GM19023 (cell line): ENCODE measurements around the gene KCNMB1.

ENCODE experiments used
- ATAC-seq: cut with Tn5 transposase; IDR thresholded peaks from one replicate; pipeline ENCODE4 v1.9.1; 2021; ENCODE audit warnings: mild to moderate bottlenecking, moderate library complexity; ENCODE audit not compliant: unreplicated experiment

The KCNMB1 gene, protein sequence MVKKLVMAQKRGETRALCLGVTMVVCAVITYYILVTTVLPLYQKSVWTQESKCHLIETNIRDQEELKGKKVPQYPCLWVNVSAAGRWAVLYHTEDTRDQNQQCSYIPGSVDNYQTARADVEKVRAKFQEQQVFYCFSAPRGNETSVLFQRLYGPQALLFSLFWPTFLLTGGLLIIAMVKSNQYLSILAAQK

DNA sequence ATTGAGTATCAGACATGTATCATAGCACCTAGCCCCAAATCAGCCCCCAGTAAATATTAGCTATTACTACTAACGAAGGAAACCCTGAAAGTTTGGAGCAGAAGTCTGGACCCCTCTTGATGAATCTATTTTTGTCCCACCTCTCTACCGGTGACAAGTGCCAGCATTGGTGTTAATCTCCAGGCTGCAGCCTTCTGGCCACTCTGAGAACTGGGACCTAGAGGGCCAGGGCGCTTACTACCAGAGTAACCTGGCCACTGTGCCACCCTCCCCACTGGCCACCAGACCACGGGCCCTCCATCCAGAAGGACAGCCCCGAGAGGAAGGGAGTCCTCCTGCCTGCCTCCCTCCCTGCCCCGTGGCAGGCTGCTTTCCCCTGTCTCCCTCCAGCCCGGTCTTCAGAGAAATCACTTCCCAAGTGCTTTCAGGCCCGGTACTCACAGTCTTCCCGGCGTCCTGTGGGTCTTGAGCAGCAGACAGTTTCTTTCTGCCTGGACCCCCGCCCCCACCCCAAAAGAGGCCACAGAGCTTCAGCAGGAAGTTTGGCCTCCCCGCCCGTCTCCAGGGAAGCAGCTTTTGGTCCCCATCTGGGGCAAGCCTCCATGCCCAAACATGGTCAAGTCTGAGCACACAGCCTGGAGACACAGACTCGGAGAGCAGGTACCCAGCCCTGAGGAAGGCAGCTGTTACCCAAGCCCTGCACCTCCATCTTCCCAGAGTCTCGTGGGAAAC, at the start of gene KCNMB1:
KCNMB1 (minus strand) TSS at position 550 of the 732 bp plus-strand sequence. CDS start 3,920 bp downstream, outside the sequence.
- ATAC-seq = no peak

DNA sequence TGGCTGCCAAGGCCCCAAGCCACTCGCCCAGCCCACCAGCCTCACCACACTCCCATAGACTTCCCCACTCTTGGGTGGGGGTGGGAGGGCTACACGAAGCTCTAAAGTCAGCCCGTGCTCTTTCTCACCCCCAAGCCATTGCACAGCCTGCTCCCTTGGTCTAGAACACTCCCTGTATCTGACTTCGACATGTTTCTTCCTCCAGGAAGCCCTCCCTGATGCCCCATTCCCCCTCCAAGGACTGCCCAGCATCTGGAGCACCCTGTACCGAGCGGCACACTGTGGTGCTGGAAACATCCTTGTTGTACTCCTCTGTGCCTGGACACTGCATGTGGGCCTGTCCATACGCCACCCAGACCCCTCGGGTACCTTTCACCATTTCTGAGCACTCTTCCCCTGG, 49.4 kb upstream of the KCNMB1 start:
- no peak for ATAC-seq

DNA sequence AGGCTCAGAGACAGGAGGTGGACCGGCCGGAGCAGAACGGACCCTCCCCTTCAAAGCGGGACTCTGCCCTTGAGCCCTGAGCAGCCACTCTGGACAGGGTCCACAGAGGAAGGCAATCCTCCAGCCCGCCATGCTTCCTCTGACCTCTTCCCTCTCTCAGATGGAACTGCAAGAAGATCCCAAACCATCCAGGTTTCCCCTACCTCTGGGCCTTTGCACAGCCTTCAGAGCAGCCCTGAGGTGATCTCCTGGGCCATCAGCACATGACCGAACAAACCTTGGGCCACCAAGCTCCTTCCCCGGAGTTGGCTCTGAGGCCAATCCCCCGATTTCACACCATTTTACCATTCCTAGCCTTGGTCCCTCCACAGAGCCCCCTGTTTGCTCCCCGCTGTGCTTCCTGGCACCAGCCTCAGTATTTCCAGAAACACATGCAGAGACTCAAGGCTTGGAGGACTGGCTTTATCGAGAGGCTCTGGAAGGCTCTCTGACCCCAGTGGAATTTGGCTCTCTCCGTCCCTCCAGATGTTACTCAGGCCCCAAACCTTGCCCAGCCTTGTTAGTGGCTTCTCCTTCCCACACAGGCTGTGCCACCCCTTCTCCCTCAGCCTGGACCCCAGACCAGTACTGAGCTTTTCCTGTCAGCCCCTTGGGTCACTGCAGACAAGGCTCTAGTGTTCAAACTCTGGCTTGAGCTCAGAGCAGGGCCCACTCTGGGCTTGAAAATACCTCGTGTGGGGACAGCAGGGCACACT, 48.6 kb upstream of the KCNMB1 start:
- ATAC-seq = no peak

DNA sequence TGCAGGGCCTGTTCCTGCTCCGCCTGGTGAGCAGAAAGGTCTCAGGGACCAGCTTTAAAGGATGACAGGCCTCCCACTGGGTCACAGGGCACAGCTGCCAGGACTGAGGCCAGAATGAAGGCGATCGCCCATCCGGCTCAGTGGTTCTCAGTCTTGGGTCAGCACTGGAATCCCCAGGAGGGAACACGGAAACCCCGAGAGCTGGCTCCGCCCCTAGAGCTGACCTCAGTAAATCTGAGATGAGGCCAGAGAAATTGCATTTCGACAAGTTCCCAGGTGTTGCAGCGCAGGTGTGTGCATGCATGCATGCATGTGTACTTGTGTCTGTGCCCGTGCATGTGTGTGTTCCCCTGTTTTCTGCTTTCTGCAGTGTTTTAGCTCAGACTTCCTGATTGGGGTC, 47.2 kb upstream of the KCNMB1 start:
- ATAC-seq = no peak

DNA sequence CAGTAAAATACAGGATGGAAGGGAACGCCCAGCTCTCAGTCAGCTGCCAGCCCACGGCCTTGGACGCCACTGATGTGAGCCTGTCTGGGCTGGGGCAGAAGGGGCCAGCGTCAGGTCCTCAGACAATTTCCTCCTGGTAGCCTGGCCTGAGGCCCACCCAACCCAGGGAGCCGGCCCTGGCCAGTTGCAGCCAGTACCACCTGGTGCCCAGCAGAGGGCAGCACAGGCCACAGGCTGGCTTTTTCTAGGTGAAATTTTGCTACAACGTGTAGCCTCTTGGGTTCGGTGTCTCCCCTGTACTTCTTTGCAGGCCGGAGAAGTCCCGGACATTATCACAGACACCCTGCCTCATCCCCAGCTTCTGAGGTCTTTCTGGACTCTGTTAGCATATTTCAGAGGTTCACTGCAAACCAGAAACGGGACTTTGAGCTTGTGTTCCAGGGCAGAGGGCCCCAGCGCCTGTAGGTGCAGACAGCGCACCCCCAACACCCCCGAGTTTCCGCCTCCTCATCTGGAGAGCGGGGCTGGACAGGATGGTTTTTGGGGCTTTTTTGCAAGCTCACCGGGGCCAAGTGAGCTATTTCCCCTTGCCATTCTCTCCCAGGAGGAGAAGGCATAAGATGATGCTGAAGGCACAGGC, 45.9 kb upstream of the KCNMB1 start:
- peak; percentile 73 for ATAC-seq

DNA sequence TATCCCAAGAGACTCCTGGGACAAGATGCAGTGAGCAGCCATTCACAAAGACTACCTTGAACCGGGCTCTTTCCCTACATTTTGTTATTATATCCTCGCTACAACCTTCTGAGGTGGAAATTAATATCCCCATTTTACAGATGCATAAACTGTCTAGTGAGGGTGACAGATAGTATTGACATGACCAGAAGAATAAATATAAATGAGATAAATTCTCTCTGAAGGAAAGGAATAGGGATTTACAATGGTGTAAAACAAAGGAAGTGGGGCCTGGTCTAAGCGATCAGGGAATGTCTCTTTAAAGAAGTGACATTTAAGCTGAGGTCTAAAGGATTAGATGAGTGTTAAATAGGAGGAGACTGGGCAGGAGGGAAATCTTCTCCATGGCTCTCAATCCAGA, 43.5 kb upstream of the KCNMB1 start:
- ATAC-seq = no peak

DNA sequence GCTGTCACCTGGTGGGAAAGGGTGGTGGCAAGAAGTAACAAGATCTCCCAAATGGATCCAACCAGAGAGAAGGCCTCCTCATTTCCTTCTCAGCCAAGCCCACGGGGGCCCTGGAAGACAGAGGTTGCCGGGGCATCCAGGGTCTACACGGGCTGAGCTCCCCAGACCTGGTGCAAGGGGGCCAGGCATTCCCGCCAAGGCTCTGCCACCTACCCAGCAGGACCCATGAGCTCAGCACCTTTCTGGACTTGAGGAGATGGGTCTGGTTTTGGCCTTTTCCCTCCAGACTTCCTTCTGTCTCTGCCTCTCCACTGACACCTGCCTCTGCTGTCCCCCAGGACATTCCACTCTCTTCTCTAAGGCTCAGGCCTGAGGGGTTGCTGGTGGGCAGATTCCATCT, 42.4 kb upstream of the KCNMB1 start:
- no peak for ATAC-seq

DNA sequence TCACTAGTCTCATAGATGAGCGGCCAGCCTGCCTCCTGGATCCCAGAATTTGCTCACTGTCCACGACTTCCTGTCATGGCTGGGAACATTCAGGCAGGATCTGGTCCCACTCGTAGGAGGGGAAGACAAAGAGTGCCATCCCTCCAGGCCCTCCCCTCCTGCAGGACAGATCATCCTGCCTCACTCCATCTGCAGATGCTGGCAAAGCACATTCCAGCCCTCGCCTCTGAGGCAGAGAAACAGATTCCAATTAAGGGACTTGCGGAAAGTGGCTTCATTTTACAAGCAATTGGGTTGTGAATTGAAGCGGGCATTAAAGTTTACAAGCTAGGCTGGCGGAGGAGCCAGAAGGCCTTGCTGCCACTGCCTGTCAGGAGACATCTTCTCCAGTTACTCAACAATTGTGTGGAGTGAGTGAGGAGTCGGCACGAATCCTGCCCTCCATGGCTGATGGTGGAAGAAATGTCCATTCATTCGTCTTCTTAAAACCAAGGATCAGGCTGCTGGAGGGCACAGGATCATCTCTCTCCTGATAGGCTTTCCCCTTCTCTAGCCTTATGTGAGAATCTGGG, 41.8 kb upstream of the KCNMB1 start:
- ATAC-seq = no peak

DNA sequence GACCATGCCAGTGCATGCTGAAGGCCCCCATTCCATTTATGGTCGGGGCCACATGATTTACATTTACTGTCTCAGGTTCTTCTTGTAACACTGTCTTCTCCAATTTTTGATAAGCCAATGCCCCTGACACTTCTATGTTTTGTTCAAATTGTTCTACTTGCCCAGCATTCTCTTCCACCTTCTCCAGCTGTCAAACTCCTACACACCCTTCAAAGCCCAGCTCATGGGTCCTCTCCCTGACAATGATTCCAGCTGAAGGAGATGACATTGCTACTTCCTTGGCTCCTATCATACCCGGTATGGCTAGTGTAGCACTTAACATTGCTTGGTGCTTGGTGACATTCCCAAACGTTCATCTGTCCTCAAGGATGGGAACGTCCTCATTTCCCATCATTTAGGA, 41.1 kb upstream of the KCNMB1 start:
- ATAC-seq = no peak

DNA sequence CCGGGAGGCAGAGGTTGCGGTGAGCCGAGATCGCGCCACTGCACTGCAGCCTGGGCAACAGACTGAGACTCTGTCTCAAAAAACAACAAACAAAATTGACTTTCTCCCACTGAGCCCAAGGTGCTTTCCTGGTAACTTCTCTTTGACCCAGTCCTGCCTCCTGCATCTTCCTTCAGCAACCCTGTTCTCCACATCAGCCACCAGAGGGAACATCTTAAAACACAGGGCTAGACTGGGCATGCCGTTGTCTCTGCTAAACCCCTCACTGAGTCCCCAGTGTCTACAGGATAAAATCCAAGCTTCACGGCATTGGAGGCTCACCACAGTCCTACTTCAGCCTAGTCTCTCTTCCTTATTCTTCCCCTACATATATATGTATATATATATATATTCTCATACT, 39.8 kb upstream of the KCNMB1 start:
- no peak for ATAC-seq

DNA sequence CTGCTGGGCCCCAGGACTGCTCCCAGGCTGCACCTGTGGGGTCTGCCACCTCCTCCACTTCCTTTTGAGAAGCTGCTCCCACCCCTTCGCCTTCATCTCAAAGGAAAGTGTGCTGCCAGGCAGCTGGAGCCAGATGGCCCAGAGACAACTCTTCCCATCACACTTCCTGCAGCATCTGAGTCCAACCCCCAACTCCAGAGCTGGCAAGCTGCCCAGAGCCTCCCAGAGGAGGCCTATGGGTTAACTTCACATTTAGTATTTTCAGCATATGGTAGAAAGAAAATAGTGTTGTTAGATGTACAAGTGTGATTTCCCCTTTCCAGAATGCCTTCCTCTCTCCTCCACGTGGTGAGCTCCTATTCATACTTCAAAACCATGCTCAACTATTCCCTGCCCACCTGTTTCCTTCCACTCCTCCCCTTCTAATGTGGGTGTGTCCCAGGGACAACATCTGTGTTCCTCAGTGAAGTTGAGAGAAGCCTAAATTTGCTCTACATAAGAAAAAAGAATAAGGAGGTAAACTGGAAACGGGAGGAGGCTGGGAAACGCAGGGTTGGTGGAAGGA, 38.6 kb upstream of the KCNMB1 start:
- ATAC-seq = no peak

DNA sequence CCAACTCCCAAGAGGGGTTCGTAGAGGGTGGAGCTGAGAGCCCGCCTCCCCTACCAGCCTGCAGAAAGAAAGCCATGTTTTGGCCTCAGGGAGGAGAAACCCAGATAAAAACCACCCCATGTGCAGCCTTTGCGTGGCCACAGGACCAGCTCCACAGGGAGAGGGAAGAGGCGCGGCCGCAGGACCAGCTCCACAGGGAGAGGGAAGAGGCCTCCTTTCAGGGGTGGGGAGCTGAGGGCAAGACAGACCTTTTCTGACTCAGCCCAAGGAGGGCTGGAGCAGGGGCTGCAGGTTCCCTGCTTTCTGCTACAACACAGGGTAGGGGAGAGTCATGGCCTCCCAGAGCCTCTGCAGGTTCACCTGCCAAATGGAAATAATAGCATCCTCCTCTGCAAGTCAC, 37.6 kb upstream of the KCNMB1 start:
- ATAC-seq = no peak

DNA sequence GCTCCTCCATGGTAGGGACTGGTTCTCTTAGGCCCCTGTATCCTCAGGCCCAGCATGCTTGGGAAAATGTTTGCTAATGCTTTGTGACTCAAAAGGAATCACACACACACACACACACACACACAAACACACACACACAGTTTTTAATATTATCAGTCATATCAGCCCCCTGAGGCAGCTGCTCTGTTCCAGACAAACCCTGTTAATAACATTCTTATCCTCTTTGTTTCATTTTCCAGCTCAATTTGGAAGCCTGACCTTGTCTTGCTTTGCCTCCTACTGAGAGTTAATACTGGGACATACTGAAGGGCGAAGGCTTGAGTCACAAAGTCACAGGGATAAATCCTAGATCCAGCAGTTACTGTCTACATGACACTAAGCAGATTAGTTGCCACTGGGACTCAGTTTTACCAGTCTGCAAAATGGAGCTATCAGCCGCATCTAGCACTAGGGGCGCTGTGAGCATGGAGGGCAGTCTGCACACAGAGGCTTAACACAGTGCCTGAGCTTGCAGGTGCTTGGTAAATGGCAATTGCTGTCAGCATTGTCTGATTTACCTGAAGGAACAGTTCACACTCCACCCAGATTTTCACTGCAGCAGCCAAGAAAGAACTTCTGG, 37.1 kb upstream of the KCNMB1 start:
- ATAC-seq = no peak

DNA sequence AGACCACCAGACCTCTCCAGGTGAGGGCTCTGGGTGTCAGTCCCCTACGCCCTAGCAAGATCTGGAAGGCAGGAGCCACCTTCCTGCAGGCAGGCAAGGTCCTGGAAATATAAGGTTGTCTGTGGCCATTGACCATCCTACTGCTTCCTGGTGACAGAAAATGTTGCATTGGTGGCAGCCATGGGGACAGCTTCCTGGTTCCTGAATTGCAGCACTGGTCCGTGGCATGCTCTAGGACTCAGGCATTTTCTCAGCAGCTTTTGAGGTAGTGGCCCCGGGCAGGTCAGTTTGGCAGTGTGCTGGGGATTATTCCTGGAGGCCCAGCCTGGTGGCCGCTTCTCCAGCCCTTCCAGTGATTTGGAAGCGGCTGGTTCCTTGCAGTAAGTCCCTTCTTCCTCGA, 36.6 kb upstream of the KCNMB1 start:
- no peak for ATAC-seq

DNA sequence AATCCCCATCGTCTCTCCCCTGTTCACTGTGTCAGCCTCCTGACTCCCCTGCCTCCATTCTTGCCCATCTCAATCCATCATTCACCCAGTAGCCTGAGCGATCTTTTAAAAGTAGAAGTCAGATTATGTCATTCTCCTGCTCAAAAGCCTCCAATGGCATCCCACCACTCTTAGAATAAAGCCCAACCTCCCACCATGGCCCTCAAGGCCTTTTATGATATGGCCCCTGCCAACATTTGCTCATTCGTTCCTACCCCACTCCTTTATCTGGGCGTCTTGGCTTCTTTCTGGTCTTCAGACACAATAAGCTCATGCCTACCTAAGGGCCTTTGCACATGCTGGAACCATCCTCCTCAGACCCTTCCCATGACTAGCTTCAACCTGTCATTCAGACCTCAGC, 35.5 kb upstream of the KCNMB1 start:
- no peak for ATAC-seq

DNA sequence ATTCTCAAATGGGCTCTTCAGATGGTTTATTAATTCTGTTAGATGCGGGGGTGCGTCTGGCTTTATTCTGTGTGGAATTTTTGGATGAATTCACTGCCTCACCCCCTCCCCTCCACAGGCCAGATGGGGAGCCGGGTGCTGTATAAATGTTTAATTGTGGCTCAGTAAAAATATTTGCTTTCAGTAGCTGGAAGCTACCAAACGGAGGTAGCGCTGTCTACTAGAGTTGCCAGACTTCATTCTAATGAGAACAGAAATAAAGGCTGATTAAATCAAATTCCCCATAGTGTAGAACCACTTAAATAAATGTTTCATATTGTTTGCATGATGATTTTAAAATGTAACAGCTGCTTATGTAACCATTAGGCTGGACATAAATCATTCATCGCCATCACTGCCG, 34.5 kb upstream of the KCNMB1 start:
- ATAC-seq = no peak

DNA sequence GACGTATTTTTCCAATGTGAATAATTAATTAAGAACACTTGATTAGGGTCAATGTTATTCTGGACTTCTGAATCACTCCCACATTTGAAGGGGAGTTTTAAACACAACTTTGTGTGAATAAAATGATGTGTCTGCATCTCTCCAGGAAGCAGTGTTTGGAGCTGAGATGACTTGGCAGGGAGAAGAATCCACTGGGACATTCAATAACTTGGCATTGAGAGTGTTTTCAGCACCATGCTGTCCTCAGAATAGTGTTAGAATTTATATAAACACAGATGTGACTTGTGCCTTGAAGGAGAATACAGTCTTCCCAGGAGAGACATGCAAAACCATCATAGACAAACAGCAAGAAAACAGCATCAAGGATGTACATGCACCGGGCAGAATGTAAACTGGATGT, 32.7 kb upstream of the KCNMB1 start:
- no peak for ATAC-seq

DNA sequence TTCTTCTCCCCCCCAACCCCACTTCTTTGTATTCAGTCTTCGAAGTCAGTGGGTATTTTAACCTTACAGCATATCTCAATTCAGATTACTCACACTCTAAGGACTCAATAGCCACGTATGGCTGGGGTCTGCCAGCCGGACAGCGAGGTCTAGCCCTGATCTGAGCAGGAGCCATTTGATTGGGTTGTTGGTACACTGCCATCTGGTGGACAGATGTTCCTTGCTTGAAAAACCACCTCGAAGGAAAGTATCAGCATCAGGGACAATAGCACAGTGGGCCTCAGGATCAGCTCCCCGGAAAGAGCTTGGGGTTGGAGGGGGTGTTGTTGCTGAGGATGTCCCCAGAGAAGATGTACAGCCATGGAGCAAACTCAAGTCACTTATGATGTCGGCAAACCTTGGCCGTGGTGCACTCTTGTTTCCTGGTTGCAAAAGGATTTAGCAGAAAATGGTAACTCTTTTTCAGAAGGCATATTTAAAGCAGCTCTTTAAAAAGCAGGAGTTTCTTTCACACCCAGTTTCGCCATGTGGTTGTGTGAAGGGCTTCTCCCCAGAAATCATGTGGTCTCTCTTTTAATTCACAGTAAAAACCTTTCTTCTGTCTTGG, 31.7 kb upstream of the KCNMB1 start:
- ATAC-seq = peak; percentile 47

DNA sequence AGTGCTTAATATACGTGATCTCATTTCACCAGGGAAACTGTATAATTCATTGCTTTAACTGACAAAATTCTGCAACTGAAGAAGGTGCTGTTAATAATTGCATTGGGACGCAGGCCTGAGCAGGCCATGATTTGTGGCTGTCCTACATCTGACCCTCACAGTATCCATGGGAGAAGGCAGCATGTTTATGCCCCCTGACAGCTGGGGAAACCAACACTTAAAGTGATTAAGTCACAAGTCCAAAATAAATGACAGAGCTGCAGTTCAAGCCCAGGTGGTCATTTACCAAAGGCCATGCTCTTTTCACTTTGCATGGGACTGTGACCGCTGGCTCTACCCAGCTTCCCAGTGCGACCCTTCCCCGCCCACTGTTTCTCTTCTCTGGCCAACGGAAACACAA, 30.5 kb upstream of the KCNMB1 start:
- ATAC-seq = no peak

DNA sequence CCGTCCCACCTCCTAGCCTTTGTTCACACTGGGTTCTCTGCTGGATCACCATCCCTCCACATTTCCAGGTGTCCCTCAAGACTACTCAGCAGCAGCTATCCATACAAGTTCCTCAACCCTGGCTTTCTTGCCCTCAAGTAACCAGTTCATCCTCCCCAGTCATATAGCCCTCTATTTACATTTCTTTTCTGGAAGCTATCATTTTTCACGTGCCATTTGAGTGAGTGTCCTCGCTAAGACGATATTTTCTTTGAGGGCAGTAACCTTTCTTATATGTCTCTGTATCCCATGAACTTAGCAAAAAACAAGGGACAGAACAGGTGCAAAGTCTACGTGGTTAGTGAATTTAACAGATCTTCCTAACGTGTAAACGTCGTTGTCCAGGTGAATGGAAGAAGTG, 29.6 kb upstream of the KCNMB1 start:
- no peak for ATAC-seq
